DMS 273 (cell line): ENCODE measurements around the gene CCKAR.

Experiments
- DNase-seq: peaks from one replicate; lab custom pipeline; 2025; ENCODE audit not compliant: unreplicated experiment; lab: John Stamatoyannopoulos, UW

The CCKAR gene

DNA sequence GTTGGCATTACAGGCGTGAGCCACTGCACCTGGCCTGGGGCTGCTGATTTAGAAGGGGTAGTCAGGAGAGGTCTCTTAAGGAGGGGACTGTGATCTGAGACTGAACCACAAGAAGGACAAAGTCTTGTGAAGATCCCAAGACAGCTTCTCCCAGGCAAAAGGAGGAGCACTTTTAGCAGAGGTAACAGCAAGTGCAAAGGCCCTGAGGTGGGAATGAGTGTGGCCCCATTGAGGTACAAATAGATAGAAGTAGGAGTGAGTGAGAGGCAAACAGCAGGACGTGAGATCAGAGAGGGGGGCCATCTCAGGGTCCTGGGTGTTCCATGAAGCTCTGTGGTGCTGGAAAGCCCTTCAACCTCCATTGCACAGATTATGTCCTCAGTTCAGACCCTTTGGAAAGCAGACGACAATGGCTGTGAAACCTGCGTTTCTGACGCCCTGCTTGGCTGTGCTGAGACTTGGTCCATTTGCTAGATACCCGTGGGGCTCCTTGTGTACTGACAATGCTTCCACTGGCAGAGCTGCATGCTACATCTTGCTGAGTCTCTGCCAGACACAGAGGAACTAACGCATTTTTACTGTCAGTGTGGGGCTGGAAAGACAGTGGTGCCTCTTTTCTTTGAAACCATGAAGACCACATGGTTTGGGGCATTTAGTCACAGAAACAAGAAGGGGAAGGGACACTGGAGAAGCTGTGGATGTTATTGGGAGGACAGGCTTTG, 1.3 kb upstream of the CCKAR start:
- no peak for DNase-seq

DNA sequence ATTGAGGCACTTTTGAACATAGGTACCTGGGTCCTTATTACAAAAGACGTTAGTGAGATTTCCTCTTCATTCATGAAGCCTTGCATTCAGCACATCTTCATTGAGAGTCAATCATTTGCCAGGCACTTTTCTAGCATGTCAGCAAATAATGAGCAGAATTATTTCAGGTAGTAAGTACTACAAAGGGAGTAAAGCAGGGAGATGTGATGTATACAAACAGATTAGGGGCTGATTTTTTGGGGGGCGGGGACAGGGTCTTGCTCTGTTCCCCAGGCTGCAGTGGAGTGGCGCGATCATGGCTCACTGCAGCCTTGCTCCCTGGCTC, 638 bp upstream of the CCKAR start:
- no peak for DNase-seq

DNA sequence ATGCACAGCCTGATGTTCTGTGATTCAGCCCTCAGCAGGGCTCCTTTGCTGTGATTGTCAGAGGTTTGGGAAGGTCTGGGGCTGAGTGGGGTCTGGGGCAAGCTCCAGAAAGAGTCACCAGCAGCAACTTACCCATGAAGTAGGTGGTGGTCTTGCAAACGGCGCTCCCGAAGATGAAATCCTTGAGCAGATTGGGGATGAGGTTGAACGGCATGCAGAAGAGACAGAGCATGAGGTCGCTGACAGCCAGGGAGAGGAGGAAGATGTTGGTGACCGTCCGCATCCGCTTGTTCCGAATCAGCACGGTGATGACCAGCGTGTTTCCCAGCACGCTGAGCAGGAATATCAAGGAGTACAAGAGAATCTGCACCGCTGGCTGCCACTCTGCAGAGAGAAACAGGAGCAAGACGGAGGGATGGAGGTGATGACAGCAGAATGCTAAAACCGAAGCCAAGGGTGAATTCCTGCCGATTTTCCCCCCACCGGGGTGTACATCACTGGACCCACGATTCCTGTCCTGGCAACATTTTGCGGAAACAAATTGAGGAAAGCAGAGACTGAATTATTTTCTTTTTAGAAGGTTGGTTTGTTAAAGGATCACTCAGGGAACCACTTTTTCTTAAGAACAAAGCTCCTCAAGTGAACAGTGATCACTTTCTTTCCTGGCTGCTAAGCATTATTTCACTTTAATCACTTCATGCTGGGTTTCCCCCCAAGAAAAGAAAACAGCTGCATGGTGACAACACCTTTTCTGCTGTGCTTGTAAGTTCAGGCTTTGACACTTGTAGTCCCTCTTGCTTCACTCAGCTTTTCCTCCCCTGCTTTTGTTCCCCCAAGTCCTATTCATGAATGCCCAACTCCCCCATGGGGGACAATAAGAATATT, 941 bp downstream of the CCKAR start:
- DNase-seq, result no peak

DNA sequence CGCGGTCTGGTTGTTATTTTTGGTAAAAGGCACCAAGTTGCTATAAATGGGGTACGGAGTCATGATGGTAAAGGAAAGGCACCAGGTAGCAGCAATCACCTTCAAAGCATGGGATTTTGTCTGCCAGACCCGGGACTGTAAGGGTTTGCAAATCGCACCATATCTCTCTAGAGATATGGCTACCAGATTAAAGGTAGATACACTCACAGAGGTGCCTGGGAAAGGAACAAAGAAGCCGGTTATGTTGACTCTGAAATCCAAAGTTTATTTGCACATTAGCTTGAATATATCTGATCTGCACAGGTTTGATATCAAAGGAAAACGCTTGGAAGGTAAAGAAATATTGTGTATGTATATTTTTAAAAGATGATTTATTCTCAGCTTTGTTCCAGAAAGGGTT, 4.6 kb downstream of the CCKAR start:
- no peak for DNase-seq

DNA sequence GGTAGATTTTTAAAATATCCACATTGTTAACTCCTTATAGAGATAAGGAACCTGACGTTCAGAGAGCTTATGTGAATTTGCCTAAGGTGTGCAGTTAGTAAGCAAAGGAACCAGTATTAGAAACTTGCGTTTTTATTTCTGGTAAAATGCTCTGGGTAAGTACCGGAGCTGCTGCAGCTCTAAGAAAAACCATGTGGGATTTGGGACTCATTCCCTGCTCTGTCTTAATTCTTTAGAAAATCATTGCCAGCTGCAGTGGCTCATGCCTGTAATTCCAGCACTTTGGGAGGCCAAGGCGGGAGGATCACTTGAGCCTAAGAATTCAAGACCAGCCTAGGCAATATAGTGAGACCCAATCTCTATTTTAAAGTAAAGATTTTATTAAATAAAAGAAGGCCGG, 5.8 kb downstream of the CCKAR start:
- DNase-seq, result no peak

DNA sequence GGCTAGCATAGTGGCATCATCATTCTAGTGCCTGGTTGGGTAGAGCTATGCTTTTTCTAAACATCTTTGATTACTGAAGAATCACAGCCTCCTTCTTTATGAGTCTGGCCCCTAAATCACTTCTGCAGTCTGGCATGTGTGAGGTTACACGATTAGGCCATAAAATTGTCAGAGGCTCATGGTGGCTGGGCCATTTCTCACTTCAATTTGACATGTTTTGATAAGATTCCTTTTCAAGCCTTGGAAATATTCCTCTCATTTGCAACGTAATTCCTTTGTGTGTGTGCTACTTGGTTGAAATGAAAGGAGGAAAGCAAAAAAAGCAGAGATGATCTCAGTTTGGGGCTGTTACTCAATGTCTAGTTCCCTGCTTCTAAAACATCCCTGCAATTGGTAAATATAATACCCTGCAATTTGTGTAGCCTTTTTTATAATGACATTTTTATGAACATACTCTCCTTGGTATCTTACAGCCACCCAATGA, 6.2 kb downstream of the CCKAR start:
- DNase-seq, result no peak

DNA sequence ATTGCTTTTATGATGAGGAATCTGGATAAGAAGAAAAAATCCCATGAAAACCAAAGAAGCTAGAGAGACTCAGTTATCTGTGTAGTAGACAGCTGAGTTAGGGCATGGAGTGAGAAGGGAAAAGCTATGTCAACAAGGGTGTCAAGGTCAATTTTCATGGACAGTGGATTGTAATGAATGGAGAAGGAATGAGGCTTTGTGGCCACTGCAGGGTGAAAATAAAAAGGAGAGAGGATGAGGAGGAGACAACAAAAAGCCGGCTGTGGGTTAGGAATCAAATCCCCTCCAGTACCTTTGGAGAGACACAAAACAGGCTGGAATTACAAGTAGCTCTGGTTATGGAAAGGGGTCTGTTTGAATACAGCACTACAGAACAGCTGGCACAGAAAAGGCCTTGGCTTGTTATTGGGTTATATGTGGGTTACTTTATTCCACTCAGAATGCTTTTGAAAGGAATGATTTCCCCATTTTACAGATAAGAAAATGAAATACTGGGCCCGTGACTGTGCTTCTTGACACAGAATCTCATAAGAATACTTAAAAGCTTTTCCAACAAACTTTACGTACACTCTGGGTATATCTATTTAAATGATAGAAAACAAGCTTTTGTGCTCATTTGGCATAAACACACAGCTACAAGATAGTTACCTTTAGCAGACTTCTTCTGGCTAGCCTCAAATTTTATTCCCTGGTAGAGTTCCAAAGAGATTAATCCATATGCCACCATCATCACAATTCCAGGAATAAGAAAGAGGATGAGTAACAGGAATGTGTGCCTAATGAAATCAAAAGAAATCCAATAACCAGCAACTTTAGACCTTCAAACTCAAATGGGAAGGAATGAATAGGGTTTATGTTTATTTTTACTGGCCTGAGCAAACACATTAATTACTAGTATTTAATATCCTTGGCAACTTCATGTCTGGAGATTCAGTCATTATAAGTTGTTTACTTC, 7.5 kb downstream of the CCKAR start:
- no peak for DNase-seq

DNA sequence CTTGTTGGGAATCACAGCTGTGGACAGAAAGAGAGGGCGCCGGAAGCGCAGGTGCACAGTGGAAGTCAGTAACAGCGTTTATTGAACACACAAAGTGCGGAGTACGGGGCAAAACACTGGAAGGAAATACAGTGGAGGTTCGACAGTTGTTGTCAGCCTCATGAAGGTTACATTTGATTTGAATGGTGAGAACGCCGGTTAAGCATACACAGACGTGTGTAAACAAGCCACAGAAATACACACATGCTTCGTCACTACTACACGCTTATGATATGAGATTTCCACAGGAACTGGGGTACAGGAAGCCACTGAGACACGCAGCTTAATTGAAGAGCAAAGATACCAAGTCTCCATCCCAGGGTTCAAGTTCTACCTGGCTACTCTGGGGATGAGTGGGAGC, 12.0 kb downstream of the CCKAR start:
- DNase-seq, result no peak

DNA sequence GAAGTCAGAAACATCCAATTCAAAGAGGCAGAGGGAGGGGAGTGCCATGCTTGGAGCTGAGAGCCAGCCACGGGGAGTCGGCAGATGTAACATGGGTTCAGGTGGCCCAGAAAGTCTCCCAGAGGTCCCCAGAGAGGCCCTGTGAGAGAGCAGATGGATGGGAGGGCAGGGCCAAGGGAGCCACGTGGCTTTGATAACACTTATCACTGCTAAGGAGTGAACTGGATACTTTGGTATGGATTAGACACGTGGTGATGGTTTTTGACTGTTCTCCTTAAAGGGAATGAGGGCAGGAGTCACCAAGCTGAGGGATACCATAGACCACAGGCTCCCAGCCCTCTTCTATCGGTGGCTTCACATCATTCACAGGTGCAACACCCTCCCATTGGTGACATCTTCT, 13.7 kb downstream of the CCKAR start:
- peak; percentile 6 for DNase-seq

DNA sequence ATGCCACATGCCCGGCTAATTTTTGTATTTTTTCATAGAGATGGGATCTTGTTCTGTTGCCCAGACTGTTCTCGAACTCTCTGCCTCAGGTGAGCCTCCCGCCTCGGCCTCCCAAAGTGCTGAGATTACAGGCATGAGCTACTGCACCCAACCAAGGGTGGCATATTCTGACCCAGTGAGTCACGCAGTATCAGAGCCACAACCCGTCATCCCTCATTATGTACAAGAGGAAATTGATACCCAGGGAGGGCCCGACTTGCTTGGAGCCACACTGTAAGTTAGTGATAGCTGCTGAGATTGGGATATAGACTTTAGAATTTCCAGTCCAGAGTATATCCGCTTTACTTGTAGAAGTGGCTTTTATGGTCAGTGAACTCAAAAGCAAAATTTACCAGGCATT, 14.6 kb downstream of the CCKAR start:
- no peak for DNase-seq

DNA sequence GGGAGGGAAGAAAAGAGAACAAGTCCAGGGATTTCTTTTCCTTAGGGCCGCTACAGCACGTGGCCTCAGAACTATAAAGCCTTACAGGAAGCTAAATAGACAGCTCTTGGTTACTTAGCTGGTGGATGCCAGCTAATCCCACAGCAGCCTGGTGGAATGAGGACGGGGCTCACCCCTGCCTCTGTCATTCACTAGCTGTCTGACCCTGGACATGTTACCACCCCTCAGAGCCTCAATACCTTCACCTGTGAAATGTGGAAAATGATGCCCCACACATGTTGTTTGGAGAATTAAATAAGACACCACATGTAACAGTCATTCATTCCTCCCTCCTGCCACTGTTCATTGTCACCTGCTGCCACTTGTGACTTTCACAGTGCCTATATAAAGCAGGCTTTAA, 15.7 kb downstream of the CCKAR start:
- DNase-seq, result no peak

DNA sequence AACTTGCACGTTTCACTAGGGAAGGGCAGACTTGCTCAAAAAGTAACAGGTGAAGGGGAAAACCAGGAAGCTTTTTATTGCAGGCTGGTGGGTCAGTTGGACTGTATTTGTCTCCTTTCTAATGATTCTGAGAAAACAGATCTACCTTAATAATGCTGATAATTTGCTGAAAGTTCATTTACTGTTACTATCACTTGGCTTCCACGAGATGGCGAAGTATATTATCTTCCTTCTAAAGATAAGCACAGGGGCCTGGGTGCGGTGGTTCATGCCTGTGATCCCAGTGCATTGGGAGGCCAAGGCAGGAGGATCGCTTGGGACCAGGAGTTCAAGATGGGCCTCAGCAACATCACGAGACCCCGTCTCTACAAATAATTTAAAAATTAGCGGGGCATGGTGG, 16.4 kb downstream of the CCKAR start:
- DNase-seq, result no peak

DNA sequence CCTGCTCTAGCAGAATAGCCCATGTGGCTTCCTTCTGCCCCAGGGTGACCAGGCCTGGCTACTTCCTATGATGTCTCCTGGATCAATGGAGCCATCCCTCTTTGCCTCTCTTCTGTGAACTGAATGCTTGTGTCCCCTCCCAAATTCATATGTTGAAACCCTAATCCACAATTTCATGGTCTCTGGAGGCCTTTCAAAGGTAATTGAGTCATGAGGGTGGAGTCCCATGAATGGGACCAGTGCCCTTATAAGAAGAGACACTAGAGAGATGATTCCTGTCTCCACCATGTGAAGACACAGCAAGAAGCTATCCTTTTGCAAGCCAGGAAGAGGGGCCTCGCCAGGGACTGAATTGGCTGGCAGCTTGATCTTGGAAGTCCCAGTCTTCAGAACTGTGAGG, 18.4 kb downstream of the CCKAR start:
- no peak for DNase-seq

DNA sequence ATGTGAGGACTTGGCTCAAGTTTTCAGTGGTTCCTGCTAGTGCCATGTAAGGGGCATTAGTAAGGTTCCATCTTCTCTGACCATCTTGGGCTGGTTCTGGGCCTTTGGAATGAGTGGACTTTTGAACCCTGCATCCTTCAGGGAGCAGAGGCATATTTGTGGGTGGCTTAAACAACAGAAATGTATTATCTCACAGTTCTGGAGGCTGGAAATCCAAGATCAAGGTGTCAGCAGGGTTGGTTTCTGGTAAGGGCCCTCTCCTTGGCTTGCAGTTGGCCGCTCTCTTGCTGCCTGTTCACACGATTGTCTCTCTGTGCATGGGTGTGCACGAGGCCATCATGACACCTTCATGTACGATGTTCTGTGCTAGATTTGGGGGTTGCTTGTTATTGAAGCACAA, 21.3 kb downstream of the CCKAR start:
- DNase-seq, result no peak

DNA sequence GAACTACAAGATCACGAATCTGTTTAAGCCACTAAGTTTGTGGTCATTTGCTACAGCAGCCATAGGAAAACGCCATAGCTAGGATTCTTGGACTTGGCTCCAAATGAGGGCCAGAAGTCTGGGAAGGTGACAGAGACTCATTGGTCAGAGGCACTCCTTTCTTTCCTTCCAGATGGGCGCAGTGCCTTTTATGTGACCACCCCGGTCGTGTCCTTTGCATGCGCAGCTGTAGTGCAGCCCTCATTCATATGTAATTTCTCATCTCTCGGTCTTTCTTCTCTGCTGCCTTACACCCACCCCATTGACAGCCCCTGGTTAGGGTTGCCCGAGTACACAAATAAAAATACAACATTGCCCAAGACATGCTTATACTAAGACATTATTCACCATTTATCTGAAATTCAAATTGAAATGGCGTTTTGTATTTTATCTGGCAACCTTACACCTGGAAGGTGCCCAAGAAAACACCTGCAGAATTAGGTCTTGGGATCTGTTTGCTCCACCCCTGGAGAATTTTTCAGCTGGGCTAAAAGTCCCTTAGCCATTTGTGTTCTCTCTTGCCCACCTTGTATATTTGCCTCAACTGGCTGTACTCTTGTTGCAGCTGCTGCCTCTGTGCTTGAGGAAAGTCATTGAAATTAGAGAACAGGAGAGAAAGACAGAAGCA, 21.9 kb downstream of the CCKAR start:
- no peak for DNase-seq

DNA sequence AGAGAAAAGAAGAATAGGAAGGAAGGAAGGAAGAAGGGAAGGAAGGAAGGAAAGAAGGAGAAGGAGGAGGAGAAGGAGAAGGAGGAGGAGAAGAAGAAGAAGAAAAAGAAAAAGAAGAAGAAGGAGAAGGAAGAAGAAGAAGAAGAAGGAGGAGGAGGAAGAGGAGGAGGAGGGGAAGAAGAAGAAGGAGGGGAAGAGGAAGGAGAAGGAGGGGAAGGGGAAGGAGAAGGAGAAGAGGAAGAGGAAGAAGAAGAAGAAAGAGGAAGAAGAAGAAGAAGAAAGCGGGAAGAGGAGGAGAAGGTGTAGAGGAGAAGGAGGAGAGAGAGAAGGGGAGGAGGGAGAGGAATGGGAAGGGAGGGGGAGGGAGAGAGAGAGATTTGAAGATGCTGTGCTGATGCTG, 22.6 kb downstream of the CCKAR start:
- no peak for DNase-seq

DNA sequence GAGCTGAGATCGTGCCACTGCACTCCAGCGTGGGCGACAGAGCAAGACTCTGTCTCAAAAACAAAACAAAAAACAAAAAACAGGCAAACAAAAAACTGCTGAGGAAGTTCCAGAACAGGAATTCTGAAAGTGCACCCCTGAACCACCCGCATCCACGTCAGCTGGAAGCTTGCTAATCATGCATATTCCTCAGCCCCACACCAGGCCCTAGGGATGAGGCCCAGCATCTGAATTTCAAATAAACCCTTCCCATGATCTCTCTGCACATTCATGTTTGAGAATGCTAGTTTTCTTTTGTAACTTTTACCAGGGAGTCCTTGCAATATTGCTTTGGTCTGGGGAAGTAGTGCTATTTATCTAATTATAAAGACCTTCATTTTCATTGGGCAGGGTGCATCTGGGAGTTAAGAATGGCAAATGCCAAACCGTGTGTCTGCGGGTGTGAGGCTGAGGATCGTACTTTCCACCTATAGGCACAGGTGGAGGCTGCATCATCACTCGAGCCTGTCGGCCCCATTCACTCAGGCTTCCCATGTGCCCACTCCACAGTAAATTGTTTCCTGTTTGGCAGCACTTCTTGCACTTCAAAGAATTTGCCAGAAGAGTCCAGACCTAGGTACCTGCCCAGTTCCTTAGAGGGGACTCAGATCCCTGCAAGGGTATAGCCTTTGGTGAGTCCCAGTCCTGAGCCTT, 23.6 kb downstream of the CCKAR start:
- no peak for DNase-seq

DNA sequence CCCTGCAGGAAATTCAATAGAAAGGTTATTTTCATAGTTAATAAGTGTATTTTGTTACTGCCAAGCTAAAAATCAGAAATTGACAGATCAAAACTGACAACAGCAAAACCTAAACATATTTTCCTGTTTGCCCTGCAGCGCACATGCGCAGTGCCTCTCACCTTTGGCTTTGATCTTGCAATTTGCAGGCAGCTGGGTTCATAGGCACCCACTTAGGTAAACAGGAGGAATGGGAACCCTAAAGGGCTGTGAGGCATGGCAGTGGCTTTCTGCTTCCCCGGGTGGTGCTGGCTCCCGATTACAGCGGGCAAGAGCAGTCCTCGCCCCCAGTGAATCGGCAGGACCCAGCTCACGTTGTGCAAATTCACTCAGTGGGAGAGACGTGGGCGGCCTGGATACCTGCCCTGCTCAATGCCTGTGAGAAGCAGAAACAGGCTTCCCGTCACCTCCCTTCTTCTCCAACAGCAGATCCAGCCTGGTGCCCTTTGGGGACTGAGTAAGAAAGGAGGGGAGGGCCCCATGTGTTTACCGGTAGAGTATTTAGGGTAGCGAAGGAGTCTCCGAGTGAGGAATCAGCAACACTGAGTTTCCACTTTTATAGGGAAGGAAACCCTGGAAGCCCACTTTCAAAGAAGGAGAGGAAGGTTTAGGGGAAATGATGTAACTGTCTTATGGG, 25.7 kb downstream of the CCKAR start:
- DNase-seq, result no peak

DNA sequence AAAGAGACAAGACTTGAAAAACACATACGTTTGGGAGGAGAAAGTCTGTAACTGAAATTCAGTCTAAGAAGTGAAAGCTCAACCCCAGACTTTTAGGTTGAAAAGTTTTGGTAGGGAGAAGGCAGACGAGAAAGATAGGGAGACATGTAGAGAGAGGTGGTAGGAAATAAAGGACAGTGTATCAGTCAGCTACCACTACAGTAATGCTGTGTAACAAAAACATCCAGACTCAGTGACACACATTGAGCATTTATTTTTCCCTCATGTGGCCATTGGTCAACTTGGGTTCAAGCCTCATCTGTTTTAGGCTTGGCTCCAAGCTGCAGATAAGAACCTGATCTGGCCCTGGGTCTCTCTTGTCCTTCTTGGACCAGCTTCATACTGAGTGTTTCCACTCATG, 26.9 kb downstream of the CCKAR start:
- DNase-seq, result no peak

DNA sequence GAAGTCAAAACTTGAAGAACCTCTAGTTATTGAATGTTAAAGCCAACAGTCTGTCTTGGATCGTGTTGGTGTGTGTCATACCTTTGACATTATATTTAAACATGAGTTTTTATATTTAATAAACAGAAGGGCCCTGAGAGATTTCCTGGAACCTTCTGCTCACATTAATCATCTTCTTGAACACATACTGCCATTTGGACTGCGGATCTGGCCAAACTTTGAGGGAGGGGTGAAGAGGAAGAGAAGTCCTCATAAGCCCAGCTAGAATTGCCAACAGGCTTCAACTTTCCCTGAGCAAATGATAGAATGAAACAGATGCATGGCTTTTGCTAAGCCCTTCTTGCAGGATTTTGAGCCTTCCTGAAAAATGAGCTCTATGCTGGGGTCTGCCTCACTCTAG, 27.4 kb downstream of the CCKAR start:
- DNase-seq, result no peak
